ENCODE data around the gene LGMN. TPM values are rescaled to one million over a fixed set of nuclear protein-coding genes. Genes with fewer than 3 reads are reported as not detected.
"Not testable (repeated sequence)": the region's sequence is repeated elsewhere in the genome, so short reads cannot be mapped to it uniquely, and the experiment has no call there.

Gene LGMN
- total and polyA plus RNA-seq, 9 of the 15 experiments (the other 6 are each of a cell fraction or from before 2014, with no cell fraction given): 0.05 to 1.4 (median 0.43) TPM; not detected in 2

- TF ChIP-seq E2F8 (IDR thresholded peaks at IDR 0.05; ENCODE audit: low read depth, partially characterized antibody) (no peak), SMAD4 (CRISPR knock-in tag; conservative IDR thresholded peaks at IDR 0.05) (no peak), TAF7 (tag; IDR thresholded peaks at IDR 0.05) (no peak), CREBBP (IDR thresholded peaks at IDR 0.05; ENCODE audit: low read depth, low read length) (no peak), SUPT5H (IDR thresholded peaks at IDR 0.05) (no peak)
Observed at GRCh38 chr14:92768795-92769194, 20.4 kb upstream of the LGMN start (continued).

- H3K4me3 ChIP-seq; FAIRE-seq; BruUV-seq (replicated peaks); H2AFZ ChIP-seq (ENCODE audit: low read depth, low read length); H3K4me1 ChIP-seq (replicated peaks in 1 of 2; ENCODE audit: control insufficient read depth in 2 of 2, insufficient read depth in 2 of 2, low read length in 2 of 2); H3K9me1 ChIP-seq (ENCODE audit: control insufficient read depth, insufficient read depth, low read length); H3K36me3 ChIP-seq (ENCODE audit: control insufficient read depth, insufficient read depth, low read length); intact Hi-C loops (cut with micrococcal nuclease); H3K79me2 ChIP-seq (ENCODE audit: control insufficient read depth, insufficient read depth, low read length); DNase-seq (ENCODE audit: extremely low read depth in 1 of 4, low spot score in 3 of 4); H3K9ac ChIP-seq (ENCODE audit: insufficient read depth in 1 of 2, low read depth in 2 of 2, low read length in 2 of 2); in situ Hi-C loops (cut with MboI); H3K4me2 ChIP-seq (ENCODE audit: insufficient read depth, low read length); H3K27me3 ChIP-seq (ENCODE audit: control insufficient read depth in 2 of 2, insufficient read depth in 2 of 2, low read length in 2 of 2); H4K20me1 ChIP-seq (replicated peaks; ENCODE audit: control insufficient read depth, insufficient read depth, low read length); H3K9me3 ChIP-seq (replicated peaks; ENCODE audit: control insufficient read depth, insufficient read depth, low read depth, low read length); H3K27ac ChIP-seq (ENCODE audit: extremely low read depth, low read depth, low read length); ATAC-seq; CTCF ChIA-PET (ENCODE audit: low intra/inter-chr PET ratio): not testable (repeated sequence)
- peak; percentile 96 for TF ChIP-seq FOXJ2 (tag; IDR thresholded peaks at IDR 0.05)
- POLR2A ChIA-PET: interaction anchor here (0.7 to 1.1 kb wide), 2 partner anchors 9 to 280 kb away, joined by 3 to 4 read pairs; no protein-coding TSS in a partner anchor
- 0% methylated on average over 1 of the region's 1 CpG for whole genome bisulfite sequencing (ENCODE audit: insufficient coverage, low coverage, missing lambda C conversion rate)
Observed at GRCh38 chr14:92768236-92768635, 19.8 kb upstream of the LGMN start.
